HepG2 (cell line): Measurements from ENCODE around the gene PRRT2. TPM values are rescaled to one million over a fixed set of nuclear protein-coding genes. Genes with fewer than 3 reads are reported as not detected.

Experiments
- FOXJ3 ChIP-seq: sonication (generic); formaldehyde crosslinking; IDR thresholded peaks from 2 replicates; pipeline ENCODE4 v1.4.0; 2020; ENCODE audit warnings: missing genetic modification reagents, mild to moderate bottlenecking, borderline replicate concordance
- GATAD2A ChIP-seq: IDR thresholded peaks from 2 replicates; pipeline ENCODE4 v1.6.1; 2016
- NCOA1 ChIP-seq: sonication (generic); formaldehyde crosslinking; IDR thresholded peaks from 2 replicates; pipeline ENCODE4 v1.9.0; 2021; ENCODE audit warnings: missing genetic modification reagents
- NKX3-1 ChIP-seq: sonication (generic); formaldehyde crosslinking; IDR thresholded peaks from 2 replicates; pipeline ENCODE4 v1.5.0; 2020; ENCODE audit warnings: missing genetic modification reagents
- RCOR2 ChIP-seq: IDR thresholded peaks from 2 replicates; pipeline ENCODE4 v1.6.1; 2016; ENCODE audit warnings: missing biosample characterization, missing genetic modification reagents
- TEAD3 ChIP-seq: optimal IDR thresholded peaks from 2 replicates; pipeline ENCODE3; 2016; ENCODE audit warnings: borderline replicate concordance
- TRIM24 ChIP-seq: sonication (generic); formaldehyde crosslinking; IDR thresholded peaks from 2 replicates; pipeline ENCODE4 v1.8.0; 2022; ENCODE audit warnings: mild to moderate bottlenecking, missing genetic modification reagents
- ZBTB38 ChIP-seq: sonication (generic); formaldehyde crosslinking; IDR thresholded peaks from 2 replicates; pipeline ENCODE4 v1.5.1; 2020; ENCODE audit warnings: mild to moderate bottlenecking, missing genetic modification reagents
- ZBTB39 ChIP-seq: sonication (generic); formaldehyde crosslinking; IDR thresholded peaks from 2 replicates; pipeline ENCODE4 v1.5.0; 2020; ENCODE audit warnings: missing genetic modification reagents
- ZBTB46 ChIP-seq: sonication (generic); formaldehyde crosslinking; IDR thresholded peaks from 2 replicates; pipeline ENCODE4 v1.4.0; 2020; ENCODE audit warnings: mild to moderate bottlenecking, missing genetic modification reagents, borderline replicate concordance
- ZNF256 ChIP-seq: sonication (generic); formaldehyde crosslinking; conservative IDR thresholded peaks from 2 replicates; pipeline ENCODE4 v1.4.0; 2020; ENCODE audit warnings: missing genetic modification reagents
- ZNF260 ChIP-seq: sonication (generic); formaldehyde crosslinking; IDR thresholded peaks from 2 replicates; pipeline ENCODE4 v1.4.0; 2020; ENCODE audit warnings: missing genetic modification reagents, low read depth, mild to moderate bottlenecking, borderline replicate concordance
- ZNF335 ChIP-seq: sonication (generic); formaldehyde crosslinking; IDR thresholded peaks from 2 replicates; pipeline ENCODE4 v1.4.0; 2020; ENCODE audit warnings: missing genetic modification reagents
- ZNF564 ChIP-seq: sonication (generic); formaldehyde crosslinking; IDR thresholded peaks from 2 replicates; pipeline ENCODE4 v1.8.1; 2023; ENCODE audit warnings: mild to moderate bottlenecking, missing genetic modification reagents
- ZNF619 ChIP-seq: sonication (generic); formaldehyde crosslinking; IDR thresholded peaks from 2 replicates; pipeline ENCODE4 v1.4.0; 2020; ENCODE audit warnings: mild to moderate bottlenecking, missing genetic modification reagents
- polyA plus RNA-seq, 8 experiments: library from polyadenylated mRNA; depleted of rRNA in 3 of 8; stranded (reverse) in 7 of 8; unstranded in 1 of 8; fragments of >200 nt; fragmentation: Illumina TruSeq in 4 of 8; extraction: Trizol in 4 of 8; gene quantifications; 2 replicates each; pipeline versions ENCODE4 v1.2.1 to v1.2.3, GENCODE V29; 2011 to 2016; ENCODE audit warnings: low read depth in 4 of 8, missing spikeins in 1 of 8, mixed read lengths in 1 of 8; ENCODE audit not compliant: insufficient read depth in 1 of 8
- total RNA-seq, 5 experiments: library from RNA; depleted of rRNA; stranded (reverse); fragments of >200 nt; fragmentation: Illumina TruSeq; extraction: Trizol; gene quantifications; 2 replicates each; pipeline ENCODE4 v1.2.3, GENCODE V29; 2016; ENCODE audit warnings: low read depth in 1 of 5
- TF ChIP-seq, protein P1 (sequence below): sonication (generic); formaldehyde crosslinking; IDR thresholded peaks from 2 replicates; pipeline ENCODE4 v1.5.0; 2020; ENCODE audit warnings: mild to moderate bottlenecking, missing genetic modification reagents
- TF ChIP-seq, protein P2 (sequence below): sonication (generic); formaldehyde crosslinking; IDR thresholded peaks from 2 replicates; pipeline ENCODE4 v1.5.0; 2020; ENCODE audit warnings: missing genetic modification reagents
- TF ChIP-seq, protein P3 (sequence below): sonication (generic); formaldehyde crosslinking; IDR thresholded peaks from 2 replicates; pipeline ENCODE4 v1.4.0; 2020; ENCODE audit warnings: mild to moderate bottlenecking, missing genetic modification reagents
- TF ChIP-seq, protein P4 (sequence below): sonication (generic); formaldehyde crosslinking; IDR thresholded peaks from 2 replicates; pipeline ENCODE4 v1.8.1; 2023; ENCODE audit warnings: mild to moderate bottlenecking, inconsistent platforms, moderate library complexity, missing genetic modification reagents, borderline replicate concordance

The PRRT2 gene
- total and polyA plus RNA-seq, 2 of the 13 experiments (the other 11 are each of a cell fraction or from before 2014, with no cell fraction given) = 0.51 to 1.1 TPM

GRCh38 chr16:29789775-29790182 is 22.2 kb upstream of the PRRT2 start (continued):
- TF ChIP-seq ZBTB39 (CRISPR knock-in tag) (0 out of 2 replicates have a peak, but pooled peaks have one; percentile 27), NKX3-1 (CRISPR knock-in tag) (0 out of 2 replicates have a peak, but pooled peaks have one; percentile 12), ZNF256 (CRISPR knock-in tag) (peak; percentile 76), TRIM24 (CRISPR knock-in tag) (no peak), RCOR2 (0 out of 2 replicates have a peak, but pooled peaks have one; percentile 14), NCOA1 (CRISPR knock-in tag) (no peak), ZNF619 (0 out of 2 replicates have a peak, but pooled peaks have one; percentile 11), ZNF564 (CRISPR knock-in tag) (no peak), GATAD2A (CRISPR knock-in tag) (no peak), ZBTB38 (CRISPR knock-in tag) (peak; percentile 90), ZBTB46 (CRISPR knock-in tag) (0 out of 2 replicates have a peak, but pooled peaks have one; percentile 13), ZNF260 (CRISPR knock-in tag) (0 out of 2 replicates have a peak, but pooled peaks have one; percentile 77), TEAD3 (no peak), ZNF335 (CRISPR knock-in tag) (no peak), FOXJ3 (CRISPR knock-in tag) (no peak)
- TF ChIP-seq, protein P1, sequence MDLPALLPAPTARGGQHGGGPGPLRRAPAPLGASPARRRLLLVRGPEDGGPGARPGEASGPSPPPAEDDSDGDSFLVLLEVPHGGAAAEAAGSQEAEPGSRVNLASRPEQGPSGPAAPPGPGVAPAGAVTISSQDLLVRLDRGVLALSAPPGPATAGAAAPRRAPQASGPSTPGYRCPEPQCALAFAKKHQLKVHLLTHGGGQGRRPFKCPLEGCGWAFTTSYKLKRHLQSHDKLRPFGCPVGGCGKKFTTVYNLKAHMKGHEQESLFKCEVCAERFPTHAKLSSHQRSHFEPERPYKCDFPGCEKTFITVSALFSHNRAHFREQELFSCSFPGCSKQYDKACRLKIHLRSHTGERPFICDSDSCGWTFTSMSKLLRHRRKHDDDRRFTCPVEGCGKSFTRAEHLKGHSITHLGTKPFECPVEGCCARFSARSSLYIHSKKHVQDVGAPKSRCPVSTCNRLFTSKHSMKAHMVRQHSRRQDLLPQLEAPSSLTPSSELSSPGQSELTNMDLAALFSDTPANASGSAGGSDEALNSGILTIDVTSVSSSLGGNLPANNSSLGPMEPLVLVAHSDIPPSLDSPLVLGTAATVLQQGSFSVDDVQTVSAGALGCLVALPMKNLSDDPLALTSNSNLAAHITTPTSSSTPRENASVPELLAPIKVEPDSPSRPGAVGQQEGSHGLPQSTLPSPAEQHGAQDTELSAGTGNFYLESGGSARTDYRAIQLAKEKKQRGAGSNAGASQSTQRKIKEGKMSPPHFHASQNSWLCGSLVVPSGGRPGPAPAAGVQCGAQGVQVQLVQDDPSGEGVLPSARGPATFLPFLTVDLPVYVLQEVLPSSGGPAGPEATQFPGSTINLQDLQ = peak; percentile 47
- TF ChIP-seq, protein P2, sequence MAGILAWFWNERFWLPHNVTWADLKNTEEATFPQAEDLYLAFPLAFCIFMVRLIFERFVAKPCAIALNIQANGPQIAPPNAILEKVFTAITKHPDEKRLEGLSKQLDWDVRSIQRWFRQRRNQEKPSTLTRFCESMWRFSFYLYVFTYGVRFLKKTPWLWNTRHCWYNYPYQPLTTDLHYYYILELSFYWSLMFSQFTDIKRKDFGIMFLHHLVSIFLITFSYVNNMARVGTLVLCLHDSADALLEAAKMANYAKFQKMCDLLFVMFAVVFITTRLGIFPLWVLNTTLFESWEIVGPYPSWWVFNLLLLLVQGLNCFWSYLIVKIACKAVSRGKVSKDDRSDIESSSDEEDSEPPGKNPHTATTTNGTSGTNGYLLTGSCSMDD (CRISPR knock-in tag) = 0 out of 2 replicates have a peak, but pooled peaks have one; percentile 35
- TF ChIP-seq, protein P3, sequence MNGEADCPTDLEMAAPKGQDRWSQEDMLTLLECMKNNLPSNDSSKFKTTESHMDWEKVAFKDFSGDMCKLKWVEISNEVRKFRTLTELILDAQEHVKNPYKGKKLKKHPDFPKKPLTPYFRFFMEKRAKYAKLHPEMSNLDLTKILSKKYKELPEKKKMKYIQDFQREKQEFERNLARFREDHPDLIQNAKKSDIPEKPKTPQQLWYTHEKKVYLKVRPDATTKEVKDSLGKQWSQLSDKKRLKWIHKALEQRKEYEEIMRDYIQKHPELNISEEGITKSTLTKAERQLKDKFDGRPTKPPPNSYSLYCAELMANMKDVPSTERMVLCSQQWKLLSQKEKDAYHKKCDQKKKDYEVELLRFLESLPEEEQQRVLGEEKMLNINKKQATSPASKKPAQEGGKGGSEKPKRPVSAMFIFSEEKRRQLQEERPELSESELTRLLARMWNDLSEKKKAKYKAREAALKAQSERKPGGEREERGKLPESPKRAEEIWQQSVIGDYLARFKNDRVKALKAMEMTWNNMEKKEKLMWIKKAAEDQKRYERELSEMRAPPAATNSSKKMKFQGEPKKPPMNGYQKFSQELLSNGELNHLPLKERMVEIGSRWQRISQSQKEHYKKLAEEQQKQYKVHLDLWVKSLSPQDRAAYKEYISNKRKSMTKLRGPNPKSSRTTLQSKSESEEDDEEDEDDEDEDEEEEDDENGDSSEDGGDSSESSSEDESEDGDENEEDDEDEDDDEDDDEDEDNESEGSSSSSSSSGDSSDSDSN (CRISPR knock-in tag) = no peak
- TF ChIP-seq, protein P4, sequence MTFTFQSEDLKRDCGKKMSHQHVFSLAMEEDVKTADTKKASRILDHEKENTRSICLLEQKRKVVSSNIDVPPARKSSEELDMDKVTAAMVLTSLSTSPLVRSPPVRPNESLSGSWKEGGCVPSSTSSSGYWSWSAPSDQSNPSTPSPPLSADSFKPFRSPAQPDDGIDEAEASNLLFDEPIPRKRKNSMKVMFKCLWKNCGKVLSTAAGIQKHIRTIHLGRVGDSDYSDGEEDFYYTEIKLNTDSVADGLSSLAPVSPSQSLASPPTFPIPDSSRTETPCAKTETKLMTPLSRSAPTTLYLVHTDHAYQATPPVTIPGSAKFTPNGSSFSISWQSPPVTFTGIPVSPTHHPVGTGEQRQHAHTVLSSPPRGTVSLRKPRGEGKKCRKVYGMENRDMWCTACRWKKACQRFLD = 0 out of 2 replicates have a peak, but pooled peaks have one; percentile 4
